HG03378 (cell line): ENCODE results near the gene RAP1GAP.

Experiments used
- ATAC-seq: cut with Tn5 transposase; IDR thresholded peaks from one replicate; pipeline ENCODE4 v1.9.1; 2021; ENCODE audit warnings: mild to moderate bottlenecking, moderate library complexity; ENCODE audit not compliant: unreplicated experiment

RAP1GAP gene

GRCh38 chr1:21553116-21553926, 115.8 kb downstream of the RAP1GAP start:
- no peak for ATAC-seq

DNA sequence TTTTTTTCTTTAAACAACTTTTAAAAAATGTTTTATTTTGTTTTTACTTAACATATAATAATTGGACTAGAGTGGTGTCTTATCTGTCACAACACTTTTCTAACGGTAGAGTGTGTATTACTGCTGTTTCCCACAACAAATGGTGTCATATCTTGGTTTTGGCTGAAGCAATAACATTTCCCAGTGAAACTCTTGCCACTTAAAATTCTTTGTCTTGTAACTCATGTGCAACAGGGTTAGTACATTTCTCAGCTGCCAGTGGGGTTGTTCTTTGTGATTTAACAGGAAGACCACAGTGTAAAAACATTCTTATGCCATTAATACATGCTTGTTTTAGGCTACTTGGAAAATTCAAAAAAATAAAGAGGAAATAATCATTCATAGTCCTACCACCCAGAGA, 116.4 kb downstream of the RAP1GAP start:
- ATAC-seq: no peak

GRCh38 chr1:21550866-21551475, 118.2 kb downstream of the RAP1GAP start:
- ATAC-seq: no peak

DNA sequence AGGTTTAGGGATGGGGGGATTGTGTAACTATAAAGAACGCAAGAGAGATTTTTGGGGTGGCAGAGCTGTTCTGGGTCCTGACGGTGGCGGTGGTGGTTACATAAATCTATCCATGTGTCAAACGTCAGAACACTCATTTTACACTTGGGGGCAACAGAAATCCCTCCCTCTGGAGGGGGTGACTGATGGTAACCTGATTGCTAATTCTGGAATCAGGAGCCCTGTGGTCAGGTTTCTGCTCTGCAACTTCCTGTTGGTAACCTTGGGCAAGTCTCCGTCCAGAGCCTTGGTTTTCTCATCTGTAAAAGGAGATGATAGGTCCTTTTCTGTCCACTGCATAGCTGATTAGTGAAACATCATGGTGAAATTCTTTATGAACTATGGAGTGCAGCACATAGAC, 119.1 kb downstream of the RAP1GAP start:
- no peak for ATAC-seq

DNA sequence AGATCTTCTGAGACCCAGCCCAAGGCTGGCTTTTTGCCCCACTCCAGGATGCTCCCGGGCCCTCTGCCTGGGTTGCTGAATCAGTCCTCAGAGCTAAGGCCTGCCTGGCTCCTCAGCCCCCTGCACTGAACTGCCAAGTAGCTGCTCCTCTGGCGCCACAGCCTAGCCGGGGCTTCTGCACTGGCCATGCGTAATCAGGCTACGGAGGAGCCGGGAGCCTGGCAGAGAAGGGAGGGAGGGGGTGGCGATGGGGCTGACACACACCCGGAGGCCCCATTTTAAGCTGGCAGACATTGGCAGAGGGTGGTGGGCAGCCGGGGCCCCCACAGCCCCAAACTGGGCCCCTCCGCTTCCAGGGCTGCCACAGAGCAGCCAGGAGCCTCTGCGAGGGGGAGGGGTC, 121.3 kb downstream of the RAP1GAP start:
- ATAC-seq: no peak
